VCaP (cell line): Measurements from ENCODE around the gene FOXP4.

ENCODE experiments used
- H3K27ac ChIP-seq: fragments of 450-650 bp; 2 replicates; pipeline ENCODE4 v1.5.1; 2017
- CTCF ChIP-seq: fragments of 450-650 bp; conservative IDR thresholded peaks from 2 replicates; pipeline ENCODE4 v1.5.1; 2017; ENCODE audit warnings: mild to moderate bottlenecking, moderate library complexity

The FOXP4 gene

GRCh38 chr6:41502917-41503671 is 43.1 kb upstream of the FOXP4 start:
- peak overlapping the region; percentile 25; the same call in 1 of the 2 replicates for H3K27ac ChIP-seq
- no peak for TF ChIP-seq CTCF

GRCh38 chr6:41503827-41504465 is 42.2 kb upstream of the FOXP4 start:
- TF ChIP-seq CTCF, result no peak
- H3K27ac ChIP-seq, result peak overlapping the region; percentile 25; the same call in 1 of the 2 replicates

GRCh38 chr6:41504466-41505121 is 41.6 kb upstream of the FOXP4 start:
- H3K27ac ChIP-seq, result peak overlapping the region; percentile 25; the same call in 1 of the 2 replicates
- TF ChIP-seq CTCF, result no peak

- no peak overlapping the region for H3K27ac ChIP-seq
- TF ChIP-seq CTCF, result no peak
Measured at GRCh38 chr6:41505122-41506049, 40.8 kb upstream of the FOXP4 start.

GRCh38 chr6:41508479-41508878 is 37.7 kb upstream of the FOXP4 start:
- no peak overlapping the region for H3K27ac ChIP-seq
- TF ChIP-seq CTCF, result no peak

GRCh38 chr6:41509580-41509979 is 36.6 kb upstream of the FOXP4 start:
- TF ChIP-seq CTCF, result no peak

More at GRCh38 chr6:41509580-41509979, 36.6 kb upstream of the FOXP4 start:
- no peak overlapping the region for H3K27ac ChIP-seq
